ENCODE data around the gene DSEL. TPM values are rescaled to one million over a fixed set of nuclear protein-coding genes. Genes with fewer than 3 reads are reported as not detected.

DSEL gene
- total and polyA plus RNA-seq, 2 of the 8 experiments (the other 6 are each of a cell fraction or from before 2014, with no cell fraction given), result 3.0 to 22.8 TPM

GRCh38 chr18:67520351-67520921 lies 3.9 kb upstream of the DSEL start:
- no peak for DNase-seq (ENCODE audit: low read depth in 1 of 2, low spot score in 2 of 2)
- peaks cover 2% of the 10 kb centered on the region; the same call in 1 of the 2 replicates for H3K23me2 ChIP-seq (ENCODE audit: low read depth, low read length)

More at GRCh38 chr18:67520351-67520921, 3.9 kb upstream of the DSEL start:
- no peak overlapping the region for H3K4ac ChIP-seq (replicated peaks; ENCODE audit: insufficient read length, low read depth, low read length)
- no peak overlapping the region for H3K23ac ChIP-seq (ENCODE audit: insufficient read length)
- H2AFZ ChIP-seq (ENCODE audit: low read length), result peak overlapping the region; percentile 23; the same call in 1 of the 2 replicates
- CTCF ChIA-PET (ENCODE audit: partially characterized antibody), result no interaction called here
- H3K79me1 ChIP-seq (ENCODE audit: low read depth, low read length), result no peaks in the 10 kb centered on the region
- H3K36me3 ChIP-seq (ENCODE audit: control insufficient read depth in 2 of 4, insufficient read depth in 4 of 4, low read length in 3 of 4), result no peaks in the 10 kb centered on the region
- no peak overlapping the region for H2BK12ac ChIP-seq (ENCODE audit: low read depth, low read length)
- no peak for TF ChIP-seq BRCA1 (IDR thresholded peaks at IDR 0.05; ENCODE audit: low read depth, low read length)
- no peak for TF ChIP-seq HDAC6 (IDR thresholded peaks at IDR 0.05; ENCODE audit: low read depth, low read length)
- TF ChIP-seq, protein P1, sequence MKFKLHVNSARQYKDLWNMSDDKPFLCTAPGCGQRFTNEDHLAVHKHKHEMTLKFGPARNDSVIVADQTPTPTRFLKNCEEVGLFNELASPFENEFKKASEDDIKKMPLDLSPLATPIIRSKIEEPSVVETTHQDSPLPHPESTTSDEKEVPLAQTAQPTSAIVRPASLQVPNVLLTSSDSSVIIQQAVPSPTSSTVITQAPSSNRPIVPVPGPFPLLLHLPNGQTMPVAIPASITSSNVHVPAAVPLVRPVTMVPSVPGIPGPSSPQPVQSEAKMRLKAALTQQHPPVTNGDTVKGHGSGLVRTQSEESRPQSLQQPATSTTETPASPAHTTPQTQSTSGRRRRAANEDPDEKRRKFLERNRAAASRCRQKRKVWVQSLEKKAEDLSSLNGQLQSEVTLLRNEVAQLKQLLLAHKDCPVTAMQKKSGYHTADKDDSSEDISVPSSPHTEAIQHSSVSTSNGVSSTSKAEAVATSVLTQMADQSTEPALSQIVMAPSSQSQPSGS (IDR thresholded peaks at IDR 0.05; ENCODE audit: low read length), result no peak
- TF ChIP-seq SIRT6 (IDR thresholded peaks at IDR 0.05; ENCODE audit: low read length), result no peak
- H2AK5ac ChIP-seq (ENCODE audit: low read depth, low read length), result no peak overlapping the region
- H2BK15ac ChIP-seq (ENCODE audit: low read length), result no peak overlapping the region
- no peak overlapping the region for H2BK5ac ChIP-seq (ENCODE audit: low read depth, low read length)
- no peak overlapping the region for H2BK120ac ChIP-seq (replicated peaks; ENCODE audit: low read depth, low read length)
- 94% methylated on average over 2 of the region's 2 CpGs; no CpG with 5 or more reads in 1 of the 2 experiments for WGBS, 2 experiments (ENCODE audit: extremely low coverage in 1 of 2, insufficient coverage in 1 of 2, insufficient read length in 1 of 2, insufficient replicate concordance in 2 of 2, low coverage in 1 of 2, low lambda C conversion rate in 2 of 2, missing lambda C conversion rate in 1 of 2)
- FAIRE-seq, result no peak
- H3K9me3 ChIP-seq (ENCODE audit: insufficient read depth in 2 of 2, low read depth in 1 of 2, low read length in 1 of 2), result no peaks in the 10 kb centered on the region
- H3K4me3 ChIP-seq (ENCODE audit: extremely low read depth in 1 of 4, insufficient read depth in 2 of 4, low read depth in 3 of 4, low read length in 4 of 4), result no peak overlapping the region
- no peak overlapping the region for H4K8ac ChIP-seq (ENCODE audit: extremely low read depth, insufficient read depth, low read length)
- H3K27ac ChIP-seq (ENCODE audit: low read depth, low read length), result no peak overlapping the region
- H3K79me2 ChIP-seq (ENCODE audit: control insufficient read depth in 1 of 2, insufficient read depth in 2 of 2, low read length in 2 of 2), result peaks cover 0 to 2% of the 10 kb centered on the region in 2 experiments; a peak in 2 of 4 replicates
- H3K56ac ChIP-seq (replicated peaks; ENCODE audit: insufficient read length, low read depth, low read length), result no peak overlapping the region
- no peak overlapping the region for H3K14ac ChIP-seq (ENCODE audit: insufficient read length)
- no peak overlapping the region for H4K5ac ChIP-seq (ENCODE audit: insufficient read length, low read depth, low read length)
- H3K4me2 ChIP-seq (ENCODE audit: insufficient read depth in 1 of 2, low read depth in 2 of 2, low read length in 2 of 2), result no peak overlapping the region
- H4K91ac ChIP-seq (replicated peaks; ENCODE audit: insufficient read length, low read length), result no peak overlapping the region
- H3K4me1 ChIP-seq (replicated peaks in 1 of 4; ENCODE audit: control insufficient read depth in 3 of 4, insufficient read depth in 4 of 4, low read length in 3 of 4), result peaks cover 0 to 10% (median 6%) of the 10 kb centered on the region in 4 experiments; a peak in 3 of 7 replicates
- no peak overlapping the region for H2BK20ac ChIP-seq (ENCODE audit: low read length)
- H3K27me3 ChIP-seq (replicated peaks in 1 of 4; ENCODE audit: control insufficient read depth in 3 of 4, extremely low read depth in 1 of 4, insufficient read depth in 3 of 4, low read length in 3 of 4), result no peaks in the 10 kb centered on the region
- H4K20me1 ChIP-seq (replicated peaks in 1 of 2; ENCODE audit: control insufficient read depth in 1 of 2, insufficient read depth in 2 of 2, low read length in 2 of 2), result no peaks in the 10 kb centered on the region
- no peak overlapping the region for H3K9ac ChIP-seq (replicated peaks in 1 of 4; ENCODE audit: extremely low read depth in 1 of 4, low read depth in 3 of 4, low read length in 3 of 4)
- POLR2A ChIA-PET (ENCODE audit: partially characterized antibody), result no interaction called here
- no peak overlapping the region for H3K18ac ChIP-seq (ENCODE audit: extremely low read depth, low read length)

Data from H1 (cell line).